ENCODE data around the gene TEX28. TPM values are rescaled to one million over a fixed set of nuclear protein-coding genes. Genes with fewer than 3 reads are reported as not detected.

TEX28 gene, protein sequence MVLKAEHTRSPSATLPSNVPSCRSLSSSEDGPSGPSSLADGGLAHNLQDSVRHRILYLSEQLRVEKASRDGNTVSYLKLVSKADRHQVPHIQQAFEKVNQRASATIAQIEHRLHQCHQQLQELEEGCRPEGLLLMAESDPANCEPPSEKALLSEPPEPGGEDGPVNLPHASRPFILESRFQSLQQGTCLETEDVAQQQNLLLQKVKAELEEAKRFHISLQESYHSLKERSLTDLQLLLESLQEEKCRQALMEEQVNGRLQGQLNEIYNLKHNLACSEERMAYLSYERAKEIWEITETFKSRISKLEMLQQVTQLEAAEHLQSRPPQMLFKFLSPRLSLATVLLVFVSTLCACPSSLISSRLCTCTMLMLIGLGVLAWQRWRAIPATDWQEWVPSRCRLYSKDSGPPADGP
- total RNA-seq: not detected in 2 replicates

DNA sequence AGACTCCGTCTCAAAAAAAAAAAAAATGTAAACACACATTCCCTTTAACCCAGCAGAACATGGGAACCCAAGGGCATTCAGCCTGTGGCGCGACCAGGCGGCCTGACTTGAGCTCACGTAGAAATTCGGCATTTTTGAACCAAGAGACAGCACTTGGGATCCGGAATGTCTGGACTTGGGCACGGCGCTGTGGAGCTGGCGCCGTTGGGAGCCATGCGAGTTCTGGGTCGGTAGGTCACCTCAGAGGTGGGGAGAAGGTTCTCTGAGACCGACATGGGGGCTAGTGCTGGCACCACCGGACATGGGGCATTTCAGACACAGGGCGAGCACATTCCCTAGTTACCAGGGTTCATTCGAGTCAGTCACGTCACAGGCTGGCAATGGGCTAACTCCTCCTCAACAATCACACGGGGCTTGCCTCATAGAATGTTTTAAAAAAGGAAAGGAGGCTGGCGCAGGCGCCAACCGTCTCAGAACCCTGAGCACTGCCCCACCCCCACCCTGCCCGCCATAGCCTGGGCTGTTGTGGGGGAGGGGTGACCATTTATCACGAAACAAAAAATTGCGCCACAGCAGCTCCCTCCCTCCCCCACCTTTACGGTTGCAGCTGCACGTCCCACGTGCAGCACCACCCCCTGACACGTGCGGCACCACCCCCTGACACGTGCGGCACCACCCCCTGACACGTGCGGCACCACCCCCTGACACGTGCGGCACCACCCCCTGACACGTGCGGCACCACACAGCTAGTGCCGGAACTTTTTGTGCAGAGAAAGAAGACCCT, at the start of gene TEX28:
Gene TEX28, minus strand, starts transcription at position 334 of the 784 bp plus-strand sequence. CDS start 3,007 bp downstream, outside the sequence.

DNA sequence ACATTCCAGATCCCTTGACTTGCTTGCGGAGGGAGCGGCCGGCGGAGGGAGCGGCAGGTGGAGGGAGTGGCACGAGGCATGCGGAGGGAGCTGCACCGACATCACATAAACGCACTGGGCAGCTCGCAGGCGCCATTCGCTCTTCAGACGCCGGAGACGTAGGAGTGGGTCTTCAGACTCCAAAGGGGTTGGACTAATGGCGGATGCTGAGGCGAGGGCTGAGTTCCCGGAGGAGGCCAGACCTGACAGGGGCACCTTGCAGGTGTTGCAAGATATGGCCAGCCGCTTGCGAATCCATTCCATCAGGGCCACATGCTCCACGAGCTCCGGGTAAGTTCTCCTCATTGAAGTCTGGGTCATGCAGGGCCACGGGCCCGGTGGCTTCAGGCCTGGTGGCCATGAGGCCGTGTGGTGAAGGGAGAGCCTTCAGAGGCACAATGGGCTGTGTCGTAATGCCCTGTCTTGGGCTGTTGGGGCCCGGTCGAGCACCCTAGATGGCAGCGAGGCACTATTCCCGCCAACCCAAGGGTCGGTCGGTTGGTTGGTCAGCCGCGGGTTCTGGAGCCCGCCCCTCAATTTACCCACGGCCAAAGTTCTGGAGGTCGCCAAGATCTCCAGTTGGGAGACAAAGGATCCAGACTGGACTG, 863 bp upstream of the TEX28 start, which contains the start of gene TKTL1:
Gene TKTL1, plus strand, starts transcription at position 132 of the 647 bp plus-strand sequence. Its CDS starts 65 bp downstream, at position 197.

DNA sequence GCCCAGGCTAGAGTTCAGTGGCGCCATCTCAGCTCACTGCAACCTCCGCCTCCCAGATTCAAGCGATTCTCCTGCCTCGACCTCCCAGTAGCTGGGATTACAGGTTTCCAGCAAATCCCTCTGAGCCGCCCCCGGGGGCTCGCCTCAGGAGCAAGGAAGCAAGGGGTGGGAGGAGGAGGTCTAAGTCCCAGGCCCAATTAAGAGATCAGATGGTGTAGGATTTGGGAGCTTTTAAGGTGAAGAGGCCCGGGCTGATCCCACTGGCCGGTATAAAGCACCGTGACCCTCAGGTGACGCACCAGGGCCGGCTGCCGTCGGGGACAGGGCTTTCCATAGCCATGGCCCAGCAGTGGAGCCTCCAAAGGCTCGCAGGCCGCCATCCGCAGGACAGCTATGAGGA, 37.6 kb downstream of the TEX28 start, which contains the start of gene OPN1MW3:
Gene OPN1MW3, plus strand, starts transcription at position 301 of the 400 bp plus-strand sequence. Its CDS starts 38 bp downstream, at position 339.

Other genes with a start within 250 kb of the TEX28 start
- gene MECP2, start 197.4 kb downstream of the TEX28 start, total RNA-seq: 24.7 and 29.8 TPM in 2 replicates
- gene OPN1LW, start 150.9 kb downstream of the TEX28 start, total RNA-seq: not detected in 2 replicates
- gene OPN1MW, start 112.5 kb downstream of the TEX28 start, total RNA-seq: not detected in 2 replicates
- gene OPN1MW2, start 75.4 kb downstream of the TEX28 start, total RNA-seq: not detected in 2 replicates
- not detected in 2 replicates for gene OPN1MW3, start 37.5 kb downstream of the TEX28 start, total RNA-seq
- gene TKTL1, start 671 bp upstream of the TEX28 start, total RNA-seq: not detected in 2 replicates
- 2,419 and 3,747 TPM in 2 replicates for gene FLNA, start 79.5 kb upstream of the TEX28 start, total RNA-seq
- gene EMD, start 84.2 kb upstream of the TEX28 start, total RNA-seq: 17.1 and 20.6 TPM in 2 replicates
- gene RPL10, start 103.3 kb upstream of the TEX28 start, total RNA-seq: 2,853 and 3,007 TPM in 2 replicates
- 31.5 and 54.7 TPM in 2 replicates for gene DNASE1L1, start 114.1 kb upstream of the TEX28 start, total RNA-seq
- 16.3 and 19.1 TPM in 2 replicates for gene TAFAZZIN, start 116.4 kb upstream of the TEX28 start, total RNA-seq
- 58.3 and 72.5 TPM in 2 replicates for gene ATP6AP1, start 133.6 kb upstream of the TEX28 start, total RNA-seq
- 110 and 115 TPM in 2 replicates for gene GDI1, start 142.0 kb upstream of the TEX28 start, total RNA-seq
- gene FAM50A, start 149.0 kb upstream of the TEX28 start, total RNA-seq: 89.5 and 112 TPM in 2 replicates
- 19.2 and 26.2 TPM in 2 replicates for gene PLXNA3, start 163.2 kb upstream of the TEX28 start, total RNA-seq
- 11.4 and 25.7 TPM in 2 replicates for gene LAGE3, start 184.2 kb upstream of the TEX28 start, total RNA-seq
- 41.7 and 59.2 TPM in 2 replicates for gene UBL4A, start 191.5 kb upstream of the TEX28 start, total RNA-seq
- 15.9 and 17.5 TPM in 2 replicates for gene SLC10A3, start 195.5 kb upstream of the TEX28 start, total RNA-seq
- gene FAM3A, start 221.1 kb upstream of the TEX28 start, total RNA-seq: 32.4 TPM in 2 replicates

Data from uterine smooth muscle cell (primary cell).